Fibroblast of villous mesenchyme (primary cell): ENCODE results near the gene MAMLD1. TPM values are rescaled to one million over a fixed set of nuclear protein-coding genes. Genes with fewer than 3 reads are reported as not detected.
A peak's percentile ranks its signal among the peaks of the same experiment; 100 is the strongest.

ENCODE experiments used
- DNase-seq: peaks from one replicate; pipeline ENCODE4 v3.0.0-alpha.2; 2010; ENCODE audit warnings: low read depth
- H3K4me3 ChIP-seq: 2 replicates; pipeline ENCODE4 v1.5.1; 2011; ENCODE audit warnings: low read depth, mild to moderate bottlenecking, low read length
- total RNA-seq: library from RNA; depleted of rRNA; stranded (reverse); fragments of >200 nt; gene quantifications from 2 replicates; pipeline ENCODE4 v1.2.3, GENCODE V29; 2012
- TF ChIP-seq, protein P1 (sequence below): IDR thresholded peaks from 2 replicates; pipeline ENCODE4 v1.5.1; 2012; ENCODE audit warnings: low read depth, mild to moderate bottlenecking, low read length; ENCODE audit not compliant: insufficient read depth

Gene MAMLD1
- total RNA-seq, 1 donor: 0.86 TPM

DNA sequence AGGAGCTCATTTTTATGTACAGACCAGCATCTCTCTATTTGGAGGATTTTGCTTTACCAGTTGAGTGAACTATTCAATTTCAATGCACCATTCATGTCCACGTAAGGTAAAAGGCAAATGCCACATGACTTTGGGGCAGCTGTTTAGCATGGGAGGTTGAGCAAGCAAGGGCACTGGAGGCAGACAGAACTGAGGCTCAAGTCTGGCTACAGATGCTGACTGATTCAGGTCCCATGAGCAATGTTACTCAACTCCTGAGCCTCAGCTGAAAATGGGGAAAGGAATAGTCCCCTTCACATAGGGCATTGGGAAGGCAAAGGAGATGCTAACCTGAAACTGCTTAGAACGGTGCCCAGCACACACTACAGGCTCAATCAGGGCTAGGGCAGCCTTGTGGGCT, 112.3 kb downstream of the MAMLD1 start:
- TF ChIP-seq, protein P1, sequence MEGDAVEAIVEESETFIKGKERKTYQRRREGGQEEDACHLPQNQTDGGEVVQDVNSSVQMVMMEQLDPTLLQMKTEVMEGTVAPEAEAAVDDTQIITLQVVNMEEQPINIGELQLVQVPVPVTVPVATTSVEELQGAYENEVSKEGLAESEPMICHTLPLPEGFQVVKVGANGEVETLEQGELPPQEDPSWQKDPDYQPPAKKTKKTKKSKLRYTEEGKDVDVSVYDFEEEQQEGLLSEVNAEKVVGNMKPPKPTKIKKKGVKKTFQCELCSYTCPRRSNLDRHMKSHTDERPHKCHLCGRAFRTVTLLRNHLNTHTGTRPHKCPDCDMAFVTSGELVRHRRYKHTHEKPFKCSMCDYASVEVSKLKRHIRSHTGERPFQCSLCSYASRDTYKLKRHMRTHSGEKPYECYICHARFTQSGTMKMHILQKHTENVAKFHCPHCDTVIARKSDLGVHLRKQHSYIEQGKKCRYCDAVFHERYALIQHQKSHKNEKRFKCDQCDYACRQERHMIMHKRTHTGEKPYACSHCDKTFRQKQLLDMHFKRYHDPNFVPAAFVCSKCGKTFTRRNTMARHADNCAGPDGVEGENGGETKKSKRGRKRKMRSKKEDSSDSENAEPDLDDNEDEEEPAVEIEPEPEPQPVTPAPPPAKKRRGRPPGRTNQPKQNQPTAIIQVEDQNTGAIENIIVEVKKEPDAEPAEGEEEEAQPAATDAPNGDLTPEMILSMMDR: no peak
- peak; percentile 60 for DNase-seq
- H3K4me3 ChIP-seq: no peak overlapping the region

- peak; percentile 91 for DNase-seq
- TF ChIP-seq, protein P1: no peak
- H3K4me3 ChIP-seq: no peak overlapping the region
Observed at GRCh38 chrX:150476164-150476699, 113.1 kb downstream of the MAMLD1 start.

DNA sequence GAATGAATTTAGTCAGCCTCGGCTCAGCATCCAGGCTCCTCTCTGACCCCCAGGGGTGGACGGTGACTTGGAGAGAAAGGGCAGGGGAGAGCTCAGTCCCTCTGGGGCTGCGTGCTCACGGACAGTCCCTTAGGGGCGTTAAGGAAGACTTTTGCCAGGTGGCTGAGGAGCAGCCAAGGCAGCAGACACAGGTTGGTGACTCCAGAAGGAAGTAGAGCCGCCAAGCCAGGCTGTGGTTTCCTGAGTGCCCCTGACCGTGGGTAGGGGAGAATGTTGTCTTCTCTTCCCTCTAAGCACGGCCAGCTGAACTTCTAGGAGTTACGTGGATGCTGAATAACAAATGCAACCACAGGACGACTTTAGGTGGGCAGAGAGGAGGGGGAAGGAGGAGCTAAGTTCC, 114.3 kb downstream of the MAMLD1 start:
- H3K4me3 ChIP-seq: no peak overlapping the region
- no peak for DNase-seq

DNA sequence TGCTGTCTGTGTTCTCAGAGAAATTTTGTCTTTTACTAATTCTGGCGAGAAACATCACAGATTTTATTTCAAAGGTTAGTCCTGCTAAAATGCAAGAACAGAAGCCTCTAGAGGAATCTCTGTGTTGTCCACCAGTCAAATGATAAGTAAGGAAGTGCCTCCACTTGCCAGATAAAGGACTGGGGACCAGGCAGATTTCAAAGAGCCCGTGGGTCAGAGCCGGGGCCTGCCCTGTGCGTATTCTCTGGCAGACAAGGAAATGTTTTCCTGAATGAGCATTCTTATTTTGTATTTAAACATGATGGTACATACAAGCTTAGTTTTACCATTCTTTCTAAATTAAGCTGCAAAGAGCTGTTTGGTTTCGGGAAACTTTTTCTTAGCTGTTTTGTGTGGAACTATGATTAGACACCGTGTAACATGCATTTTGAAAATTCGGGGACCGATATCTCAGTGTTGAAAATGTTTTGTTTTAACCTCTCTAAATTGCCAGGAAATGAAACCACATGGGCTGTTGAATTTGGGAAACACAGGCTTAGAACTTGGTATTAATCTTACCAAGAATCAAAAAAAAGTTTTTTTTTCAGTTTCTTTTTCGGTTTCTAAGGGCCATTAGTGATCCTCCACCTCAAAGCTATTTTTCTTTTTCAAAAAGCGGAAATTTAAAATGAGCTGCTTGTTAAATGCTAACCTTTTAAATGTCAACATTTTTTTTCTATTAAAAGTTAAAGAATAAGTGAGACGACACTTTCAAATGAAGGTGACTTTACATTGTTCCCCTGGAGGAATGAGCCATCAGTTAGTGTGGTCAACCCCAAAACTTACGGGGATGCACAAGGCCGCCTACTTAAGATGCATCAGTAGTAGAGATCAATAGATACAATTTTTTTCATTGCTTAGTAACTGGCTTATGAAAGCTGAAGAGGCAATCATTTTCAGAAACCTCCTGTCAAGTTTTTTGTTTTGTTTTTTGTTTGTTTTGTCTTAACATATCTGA, 115.7 kb downstream of the MAMLD1 start:
- no peak overlapping the region for H3K4me3 ChIP-seq
- TF ChIP-seq, protein P1: no peak
- no peak for DNase-seq

More for the DNA sequence above, 114.3 kb downstream of the MAMLD1 start:
- TF ChIP-seq, protein P1: no peak

DNA sequence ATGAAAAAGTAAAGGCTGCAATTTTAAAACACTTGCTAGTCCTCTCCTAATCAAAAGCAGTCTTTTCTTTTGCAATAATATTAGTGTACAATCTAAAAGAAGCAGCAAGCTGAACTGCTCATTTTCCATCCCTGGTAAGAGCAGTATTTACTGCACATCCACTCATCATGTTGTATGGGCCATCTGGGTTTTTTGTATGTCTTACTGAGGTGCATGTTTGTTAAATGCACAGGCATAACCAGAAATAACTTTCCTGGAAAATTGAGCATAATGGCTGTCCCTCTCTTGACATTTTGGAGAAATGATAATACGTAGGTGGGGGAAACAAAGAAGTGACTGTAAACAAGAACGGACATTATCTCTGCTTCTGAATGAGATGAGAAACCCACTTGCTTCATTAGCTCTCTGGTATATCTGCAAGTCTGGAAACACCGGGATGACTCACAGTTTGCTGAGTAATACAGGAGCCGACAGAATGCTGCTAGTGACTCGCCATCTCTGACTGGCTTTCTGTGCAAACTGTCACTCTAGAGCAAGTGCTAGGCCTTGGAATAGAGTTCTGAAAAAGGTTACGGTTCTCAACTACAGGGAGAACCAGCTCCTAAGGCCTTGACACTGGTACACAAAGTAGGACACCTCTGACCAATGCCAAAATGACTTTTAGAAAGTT, 119.6 kb downstream of the MAMLD1 start:
- peak; percentile 60 for DNase-seq
- no peak overlapping the region for H3K4me3 ChIP-seq
- TF ChIP-seq, protein P1: no peak

DNA sequence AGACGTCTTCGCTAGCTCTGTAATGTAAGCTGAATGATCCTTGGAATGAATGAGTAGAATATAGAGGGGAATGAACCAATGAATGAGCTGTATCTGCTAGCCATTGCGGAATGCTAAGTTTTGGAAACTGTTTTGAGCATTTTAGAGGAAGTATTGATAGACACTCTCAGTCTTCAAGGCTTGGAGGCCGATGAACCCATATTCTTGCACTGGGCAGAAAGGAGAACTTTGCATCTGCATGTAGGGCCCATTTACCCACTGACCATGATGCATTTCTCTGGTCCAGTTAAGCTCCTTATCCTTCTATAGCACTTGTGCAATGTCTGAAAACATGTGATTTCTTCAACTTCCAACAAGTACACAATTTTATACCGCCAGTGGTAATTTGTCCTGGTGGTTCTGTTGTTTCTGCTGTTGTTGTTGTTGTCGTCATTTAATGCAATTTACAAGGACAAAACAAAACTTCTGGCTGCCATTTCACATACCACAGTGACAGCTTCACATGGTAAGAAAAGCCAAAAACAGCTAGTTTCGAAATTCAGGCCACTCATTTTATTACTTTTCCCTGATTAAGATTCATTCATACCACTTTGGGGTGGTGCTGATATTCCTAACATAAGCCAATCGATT, 120.4 kb downstream of the MAMLD1 start:
- peak; percentile 78 for DNase-seq
- TF ChIP-seq, protein P1: no peak
- H3K4me3 ChIP-seq: no peak overlapping the region
